Hematopoietic multipotent progenitor cell treated with erythropoietin and hydrocortisone succinate and interleukin-3 and kit ligand, for 17 days (in vitro differentiated cells): ENCODE data around the gene DMD.
"Not testable (repeated sequence)": the region's sequence is repeated elsewhere in the genome, so short reads cannot be mapped to it uniquely, and the experiment has no call there.

ENCODE experiments used
- DNase-seq: peaks from one replicate; pipeline ENCODE4 v3.0.0-alpha.2; 2015; ENCODE audit warnings: low spot score

DMD gene

GRCh38 chrX:32618154-32618553 lies 593.2 kb downstream of the DMD start:
- no peak for DNase-seq

DNA sequence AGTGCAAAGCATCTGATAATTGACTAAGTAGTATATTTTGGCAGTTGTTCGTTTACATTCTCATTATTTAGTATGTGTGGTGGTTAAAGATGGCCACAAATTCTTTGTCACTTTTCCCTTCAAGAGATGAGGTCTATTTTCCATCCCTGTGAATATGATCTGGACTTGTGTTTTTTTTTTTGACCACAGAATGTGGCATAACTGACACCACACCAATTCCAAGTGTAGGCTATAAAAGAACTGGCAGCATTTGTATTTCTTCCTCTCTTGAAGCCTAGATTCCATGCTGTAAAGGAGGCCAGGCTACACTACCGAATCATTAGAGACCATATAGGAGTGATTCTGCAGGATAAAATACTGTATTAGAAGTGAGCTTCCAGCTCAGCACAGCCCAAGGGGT lies 596.6 kb downstream of the DMD start:
- no peak for DNase-seq

GRCh38 chrX:32599156-32599555 lies 612.2 kb downstream of the DMD start:
- no peak for DNase-seq

- no peak for DNase-seq
Measured at GRCh38 chrX:32598707-32599106, 612.6 kb downstream of the DMD start.

DNA sequence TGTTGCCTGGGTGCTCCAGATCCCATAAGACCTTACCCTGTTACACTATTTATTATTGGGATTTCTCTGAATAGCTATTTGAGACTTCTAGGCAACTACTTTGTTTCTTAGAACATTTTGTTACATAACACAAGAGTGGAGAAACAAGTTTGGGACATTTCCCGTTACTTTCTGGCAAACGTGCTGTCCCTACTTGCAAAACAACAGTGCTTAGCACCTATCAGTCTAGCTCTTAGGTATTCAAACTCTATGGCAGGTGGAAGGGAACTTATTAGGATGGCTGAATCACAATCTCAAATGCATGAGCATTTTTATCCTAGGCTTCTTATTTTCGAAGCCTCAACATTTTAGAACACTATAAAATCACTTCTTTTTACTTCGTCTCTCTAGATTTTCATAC lies 613.6 kb downstream of the DMD start:
- DNase-seq: no peak

GRCh38 chrX:32592786-32593185 lies 618.6 kb downstream of the DMD start:
- DNase-seq: no peak

GRCh38 chrX:32591589-32591988 lies 619.8 kb downstream of the DMD start:
- DNase-seq: no peak

- DNase-seq: no peak
Measured at GRCh38 chrX:32582729-32583128, 628.6 kb downstream of the DMD start.

- DNase-seq: no peak
Measured at GRCh38 chrX:32576885-32577284, 634.5 kb downstream of the DMD start.

GRCh38 chrX:32572644-32573043 lies 638.7 kb downstream of the DMD start:
- no peak for DNase-seq

GRCh38 chrX:32571579-32571978 lies 639.8 kb downstream of the DMD start:
- DNase-seq: no peak

DNA sequence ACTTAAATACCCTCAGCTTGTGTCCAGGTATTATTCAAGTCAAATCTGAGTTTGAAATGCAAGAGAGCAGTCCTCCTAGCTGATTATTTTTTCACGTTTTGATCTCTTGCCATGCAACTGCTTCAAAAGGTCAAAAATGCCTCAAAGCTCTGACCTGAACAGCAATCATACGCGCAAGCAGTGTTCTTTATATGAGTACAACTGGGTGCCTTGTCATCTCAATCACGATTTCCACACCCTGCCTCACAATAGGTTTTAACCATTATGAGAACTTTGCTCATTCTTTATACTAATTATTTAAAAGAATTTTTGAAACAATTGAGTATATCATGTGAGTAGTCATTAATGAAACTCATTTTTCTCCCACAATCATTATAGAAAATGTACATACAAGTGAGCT lies 649.1 kb downstream of the DMD start:
- DNase-seq: no peak

DNA sequence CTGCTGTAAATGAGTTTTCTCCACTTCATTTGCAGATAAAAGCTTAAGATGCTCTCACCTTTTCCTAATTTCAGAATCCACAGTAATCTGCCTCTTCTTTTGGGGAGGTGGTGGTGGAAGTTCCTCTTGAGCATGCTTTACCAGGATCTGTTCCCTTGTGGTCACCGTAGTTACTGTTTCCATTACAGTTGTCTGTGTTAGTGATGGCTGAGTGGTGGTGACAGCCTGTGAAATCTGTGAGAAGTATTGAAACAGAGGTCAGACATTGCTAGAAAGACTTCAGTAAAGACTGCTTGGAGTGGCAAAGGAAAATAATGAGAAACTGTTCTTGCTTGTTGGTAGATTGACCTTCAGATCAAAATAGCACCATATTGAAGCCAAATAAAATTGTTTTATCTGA lies 666.2 kb downstream of the DMD start:
- DNase-seq: no peak

GRCh38 chrX:32538554-32538953 lies 672.8 kb downstream of the DMD start:
- no peak for DNase-seq

GRCh38 chrX:32533848-32534247 lies 677.5 kb downstream of the DMD start:
- DNase-seq: no peak

- no peak for DNase-seq
Measured at GRCh38 chrX:32532262-32532661, 679.1 kb downstream of the DMD start.

GRCh38 chrX:32530802-32531403 lies 680.4 kb downstream of the DMD start:
- peak; percentile 3 for DNase-seq

DNA sequence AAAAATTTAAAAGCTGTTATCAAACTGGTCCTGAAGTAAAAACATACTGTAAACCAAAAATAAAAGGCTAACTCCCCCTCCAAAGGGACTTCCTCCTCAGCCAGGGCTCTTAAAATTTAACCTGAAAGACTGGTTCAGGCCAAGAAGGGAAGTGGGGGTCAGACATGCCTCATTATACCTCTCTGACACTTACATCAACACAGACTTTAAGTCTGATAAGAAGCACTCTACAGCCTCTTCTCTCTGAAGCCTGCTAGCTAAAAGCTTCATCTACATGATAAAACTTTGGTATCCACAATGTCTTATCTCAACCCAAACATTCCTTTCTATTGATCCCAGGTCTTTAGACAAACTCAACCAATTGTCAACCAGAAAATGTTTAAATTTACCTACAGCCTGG lies 682.9 kb downstream of the DMD start:
- DNase-seq: not testable (repeated sequence)

DNA sequence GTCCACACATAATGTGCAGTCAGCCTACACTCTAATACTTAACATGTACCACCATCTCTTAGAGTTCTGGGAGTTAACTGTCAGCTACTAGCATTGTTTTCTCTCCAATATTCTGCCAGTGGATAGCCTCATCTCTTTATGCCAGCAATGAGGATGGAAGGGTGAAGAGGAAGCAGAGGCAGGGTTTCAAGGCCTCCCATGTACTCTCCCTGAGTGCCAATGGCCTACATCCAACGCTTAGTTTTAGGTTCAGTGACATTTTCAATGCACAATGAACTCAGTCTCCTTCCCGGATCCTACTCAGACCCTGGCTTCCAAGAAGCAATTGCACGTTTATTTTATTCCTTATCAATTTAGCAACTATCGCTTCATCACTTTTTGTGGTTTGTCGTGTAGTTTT lies 686.1 kb downstream of the DMD start:
- no peak for DNase-seq

DNA sequence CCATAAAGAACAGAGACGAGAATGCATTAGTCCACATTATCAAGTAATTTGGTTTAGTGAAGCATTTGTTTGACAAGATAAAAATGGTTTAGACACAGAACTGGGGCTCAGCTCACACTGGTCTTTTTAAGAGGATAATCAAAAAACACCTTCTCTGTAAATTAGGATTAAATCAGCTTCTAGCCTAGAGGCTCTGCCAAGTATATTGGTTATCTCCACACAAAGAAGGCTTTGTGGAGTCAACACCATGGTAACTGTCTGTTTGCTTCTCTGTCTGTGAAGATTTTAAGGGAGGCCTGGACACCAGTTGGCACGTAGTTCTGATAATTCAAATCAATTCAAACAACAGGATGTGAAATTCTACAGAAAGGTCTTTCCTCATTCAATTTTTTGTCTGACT lies 687.0 kb downstream of the DMD start:
- no peak for DNase-seq

DNA sequence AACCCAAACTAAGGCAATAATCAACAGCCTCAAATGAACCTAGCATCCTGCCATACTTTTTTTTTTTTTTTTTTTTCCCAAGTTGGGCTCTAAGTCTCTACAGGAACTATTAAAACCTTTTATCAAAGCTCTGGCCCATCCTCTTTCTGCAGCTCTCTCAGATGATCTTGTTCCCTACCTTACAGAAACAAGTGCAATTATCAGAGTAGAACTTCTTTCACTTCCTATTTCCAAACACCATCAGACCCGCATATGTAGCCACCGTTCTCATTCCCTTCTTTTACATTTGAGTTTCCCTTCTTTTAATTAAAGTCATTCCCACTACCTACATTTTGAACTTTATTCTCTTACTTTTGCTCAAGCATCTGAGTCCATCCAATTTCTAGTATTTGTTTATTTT lies 690.6 kb downstream of the DMD start:
- no peak for DNase-seq

- no peak for DNase-seq
Measured at GRCh38 chrX:32514986-32515385, 696.4 kb downstream of the DMD start.

DNA sequence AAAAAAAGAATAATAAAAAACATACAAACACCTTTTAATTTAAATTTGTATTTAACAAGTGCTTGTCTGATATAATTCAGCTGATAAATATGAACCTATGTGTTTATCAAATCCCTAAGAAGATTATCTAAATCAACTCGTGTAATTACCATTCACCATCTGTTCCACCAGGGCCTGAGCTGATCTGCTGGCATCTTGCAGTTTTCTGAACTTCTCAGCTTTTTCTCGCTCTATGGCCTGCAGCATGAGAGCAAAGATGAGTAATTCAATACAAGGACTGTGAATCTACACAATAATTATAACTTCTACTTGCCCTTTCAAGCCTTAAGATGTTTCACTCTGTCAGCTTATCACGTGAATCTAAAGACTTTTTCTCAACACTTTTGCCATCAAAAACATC lies 709.7 kb downstream of the DMD start:
- DNase-seq: no peak

- no peak for DNase-seq
Measured at GRCh38 chrX:32496671-32497070, 714.7 kb downstream of the DMD start.

DNA sequence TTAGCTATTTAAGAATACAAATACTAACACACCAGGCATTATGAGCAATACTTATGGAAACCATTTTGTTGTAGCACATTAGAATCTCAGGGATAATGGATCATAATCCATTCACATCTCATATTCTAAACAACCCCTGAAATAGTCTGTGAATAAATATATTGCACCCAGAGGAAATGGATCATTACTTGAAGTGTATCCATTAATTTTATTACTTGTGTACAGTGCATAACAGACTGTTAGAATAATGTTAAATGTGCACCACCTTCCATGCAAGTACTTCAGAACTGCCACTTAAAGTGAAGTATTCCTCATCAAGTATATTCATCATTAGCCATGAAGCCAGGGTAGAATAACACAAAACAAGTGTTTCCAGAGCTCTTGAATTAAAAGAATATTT lies 715.5 kb downstream of the DMD start:
- no peak for DNase-seq
